ENCODE data around the gene FMN1. TPM values are rescaled to one million over a fixed set of nuclear protein-coding genes. Genes with fewer than 3 reads are reported as not detected.

The FMN1 gene
- total RNA-seq, 6 donors from 2014 or later, result 20.2 to 176 (median 53.8) TPM

DNA sequence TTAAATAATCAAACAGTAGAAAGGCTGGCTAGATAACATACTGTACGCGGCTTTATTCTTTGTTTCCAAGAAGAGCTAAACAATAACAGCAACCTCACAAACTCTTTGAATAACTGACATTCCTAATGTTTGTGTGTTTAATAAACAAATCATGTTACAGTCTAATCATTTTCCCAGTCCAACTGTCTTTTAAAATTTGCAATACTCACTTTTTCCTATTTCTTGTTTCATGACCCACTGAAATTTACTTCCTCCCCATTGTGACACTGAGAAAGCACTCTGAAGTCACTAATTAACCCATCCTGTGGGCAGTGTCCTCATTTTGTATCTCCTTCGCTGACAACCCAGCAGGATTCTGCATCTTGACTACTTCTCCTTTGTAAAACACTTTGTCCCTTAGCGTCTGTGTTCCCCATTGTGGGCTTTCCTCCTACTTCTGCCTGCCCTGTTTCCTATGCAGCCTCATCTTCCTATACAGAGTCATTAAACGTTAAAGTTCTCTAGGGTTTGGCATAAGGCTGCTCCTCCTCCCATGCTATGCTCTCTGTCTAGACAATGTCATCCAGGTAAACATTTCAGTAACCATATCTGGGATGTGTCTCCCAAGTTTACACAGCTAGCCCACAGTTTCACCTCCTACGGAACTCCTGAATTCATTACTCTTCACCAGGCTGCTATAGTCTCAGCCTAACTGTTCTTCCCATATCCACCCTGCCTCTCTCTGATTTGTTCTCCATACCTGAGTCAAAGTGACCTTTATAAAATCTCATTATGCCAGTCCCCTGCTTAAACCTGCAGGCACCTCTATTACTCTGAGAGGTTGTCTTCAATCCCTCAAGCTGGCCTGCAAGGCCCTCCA, 327.8 kb downstream of the FMN1 start:
- Histone ChIP-seq H3K4me1 (peaks cover 0 to 5% (median 2%) of the 10 kb centered on the region in 4 donors), H3K4me3 (no peak overlapping the region), H3K36me3 (no peaks in the 10 kb centered on the region), H3K27ac (peak overlapping the region in 2 of 4 donors; percentile 44 to 55), H3K9me3 (no peaks in the 10 kb centered on the region), H3K27me3 (no peaks in the 10 kb centered on the region)
- TF ChIP-seq, protein P1, sequence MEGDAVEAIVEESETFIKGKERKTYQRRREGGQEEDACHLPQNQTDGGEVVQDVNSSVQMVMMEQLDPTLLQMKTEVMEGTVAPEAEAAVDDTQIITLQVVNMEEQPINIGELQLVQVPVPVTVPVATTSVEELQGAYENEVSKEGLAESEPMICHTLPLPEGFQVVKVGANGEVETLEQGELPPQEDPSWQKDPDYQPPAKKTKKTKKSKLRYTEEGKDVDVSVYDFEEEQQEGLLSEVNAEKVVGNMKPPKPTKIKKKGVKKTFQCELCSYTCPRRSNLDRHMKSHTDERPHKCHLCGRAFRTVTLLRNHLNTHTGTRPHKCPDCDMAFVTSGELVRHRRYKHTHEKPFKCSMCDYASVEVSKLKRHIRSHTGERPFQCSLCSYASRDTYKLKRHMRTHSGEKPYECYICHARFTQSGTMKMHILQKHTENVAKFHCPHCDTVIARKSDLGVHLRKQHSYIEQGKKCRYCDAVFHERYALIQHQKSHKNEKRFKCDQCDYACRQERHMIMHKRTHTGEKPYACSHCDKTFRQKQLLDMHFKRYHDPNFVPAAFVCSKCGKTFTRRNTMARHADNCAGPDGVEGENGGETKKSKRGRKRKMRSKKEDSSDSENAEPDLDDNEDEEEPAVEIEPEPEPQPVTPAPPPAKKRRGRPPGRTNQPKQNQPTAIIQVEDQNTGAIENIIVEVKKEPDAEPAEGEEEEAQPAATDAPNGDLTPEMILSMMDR (IDR thresholded peaks at IDR 0.05), result no peak
- TF ChIP-seq EP300 (IDR thresholded peaks at IDR 0.05) (no peak), POLR2A (IDR thresholded peaks at IDR 0.05) (no peak), POLR2AphosphoS5 (IDR thresholded peaks at IDR 0.05) (no peak)
- 51 to 56% methylated on average over 6 of the region's 6 CpGs for WGBS, 2 donors
- DNase-seq, result no peak
- peak; percentile 36 to 75 for ATAC-seq (ENCODE audit: low FRiP score in 2 of 2)

DNA sequence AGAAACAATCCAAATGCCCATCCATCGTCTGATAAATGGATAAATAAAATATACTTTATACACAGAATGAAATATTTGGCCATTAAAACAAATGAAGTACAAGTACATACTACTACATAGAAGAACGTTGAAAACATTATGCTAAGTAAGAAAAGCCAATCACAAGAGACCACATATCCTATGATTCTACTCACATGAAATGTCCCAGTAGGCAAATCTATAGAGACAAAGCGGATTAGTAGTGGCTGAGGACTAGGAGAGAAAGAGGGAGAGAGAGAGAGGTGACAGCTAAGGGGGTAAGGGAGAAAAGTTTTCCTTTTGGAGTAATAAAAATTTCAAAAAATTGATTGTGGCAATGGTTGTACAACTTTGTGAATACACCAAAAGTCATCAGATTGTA, 329.7 kb downstream of the FMN1 start:
- DNase-seq (no peak), ATAC-seq (ENCODE audit: low FRiP score in 2 of 2) (no peak)
- WGBS, 2 donors, result 84 to 90% methylated on average over 3 of the region's 3 CpGs
- Histone ChIP-seq H3K27me3 (no peaks in the 10 kb centered on the region), H3K27ac (no peak overlapping the region), H3K9me3 (no peaks in the 10 kb centered on the region), H3K36me3 (no peaks in the 10 kb centered on the region), H3K4me3 (no peak overlapping the region), H3K4me1 (peaks cover 0 to 5% (median 2%) of the 10 kb centered on the region in 4 donors)
- TF ChIP-seq POLR2AphosphoS5 (IDR thresholded peaks at IDR 0.05), result no peak
- no peak for TF ChIP-seq POLR2A (IDR thresholded peaks at IDR 0.05)
- TF ChIP-seq, protein P1 (IDR thresholded peaks at IDR 0.05), result no peak
- no peak for TF ChIP-seq EP300 (IDR thresholded peaks at IDR 0.05)

- 59 to 73% methylated on average over 1 of the region's 1 CpG for WGBS, 2 donors
- Histone ChIP-seq H3K27ac (no peak overlapping the region), H3K4me1 (peaks cover 0 to 5% (median 2%) of the 10 kb centered on the region in 4 donors), H3K36me3 (no peaks in the 10 kb centered on the region), H3K9me3 (no peaks in the 10 kb centered on the region), H3K27me3 (no peaks in the 10 kb centered on the region), H3K4me3 (no peak overlapping the region)
- TF ChIP-seq POLR2AphosphoS5 (IDR thresholded peaks at IDR 0.05) (no peak), EP300 (IDR thresholded peaks at IDR 0.05) (no peak), POLR2A (IDR thresholded peaks at IDR 0.05) (no peak)
- TF ChIP-seq, protein P1 (IDR thresholded peaks at IDR 0.05), result no peak
- ATAC-seq (ENCODE audit: low FRiP score in 2 of 2) (no peak), DNase-seq (no peak)
These were observed 330.5 kb downstream of the FMN1 start for GRCh38 chr15:32864051-32864450.

- H3K4me3 ChIP-seq, result peak overlapping the region in 1 of 4 donors; percentile 25
These were observed 332.8 kb downstream of the FMN1 start for GRCh38 chr15:32861761-32862160.

More at GRCh38 chr15:32861761-32862160, 332.8 kb downstream of the FMN1 start:
- Histone ChIP-seq H3K9me3 (no peaks in the 10 kb centered on the region), H3K36me3 (peaks cover 0 to 4% (median 0%) of the 10 kb centered on the region in 4 donors), H3K4me1 (peaks cover 0 to 2% (median 0%) of the 10 kb centered on the region in 4 donors), H3K27me3 (no peaks in the 10 kb centered on the region), H3K27ac (peak overlapping the region in 2 of 4 donors; percentile 11 to 19)
- TF ChIP-seq POLR2A (IDR thresholded peaks at IDR 0.05) (no peak), EP300 (IDR thresholded peaks at IDR 0.05) (no peak), POLR2AphosphoS5 (IDR thresholded peaks at IDR 0.05) (no peak)
- TF ChIP-seq, protein P1 (IDR thresholded peaks at IDR 0.05), result no peak
- WGBS, 2 donors, result 29 to 50% methylated on average over 13 to 14 of the region's 14 CpGs
- ATAC-seq (ENCODE audit: low FRiP score in 2 of 2) (peak in 1 of 2 donors; percentile 69), DNase-seq (peak in 1 of 2 donors; percentile 84)

Data from upper lobe of left lung (tissue), 6 donors.